ENCODE measurements around the gene PDK3.

The PDK3 gene

GRCh38 chrX:24553011-24553410 is 87.9 kb downstream of the PDK3 start:
- DNase-seq (ENCODE audit: low read depth in 2 of 2), result no peak

GRCh38 chrX:24561121-24561520 is 96.0 kb downstream of the PDK3 start:
- no peak for DNase-seq (ENCODE audit: low read depth in 2 of 2)

GRCh38 chrX:24563291-24564010 is 98.4 kb downstream of the PDK3 start:
- DNase-seq (ENCODE audit: low read depth in 2 of 2), result no peak

GRCh38 chrX:24566240-24566639 is 101.2 kb downstream of the PDK3 start:
- DNase-seq (ENCODE audit: low read depth in 2 of 2), result no peak

- no peak for DNase-seq (ENCODE audit: low read depth in 2 of 2)
These were observed 102.1 kb downstream of the PDK3 start for GRCh38 chrX:24567169-24567568.

- DNase-seq (ENCODE audit: low read depth in 2 of 2), result no peak
These were observed 109.7 kb downstream of the PDK3 start for GRCh38 chrX:24574743-24575142.

GRCh38 chrX:24575496-24575895 is 110.4 kb downstream of the PDK3 start:
- no peak for DNase-seq (ENCODE audit: low read depth in 2 of 2)

- no peak for DNase-seq (ENCODE audit: low read depth in 2 of 2)
These were observed 112.0 kb downstream of the PDK3 start for GRCh38 chrX:24577091-24577490.

Data from activated CD8-positive, alpha-beta memory T cell treated with anti-CD3 and anti-CD28 coated beads for 4 hours (primary cell).